Liver (tissue), 9 donors: ENCODE results near the gene GPR31. TPM values are rescaled to one million over a fixed set of nuclear protein-coding genes. Genes with fewer than 3 reads are reported as not detected.

ENCODE experiments used
- DNase-seq: peaks from one replicate; pipeline ENCODE4 v3.0.0-alpha.2; 2017; ENCODE audit warnings: low spot score
- H3K27ac ChIP-seq, 2 donors: one replicate each; pipeline ENCODE4 v1.7.0; 2013; ENCODE audit warnings: inconsistent platforms in 2 of 2, low read length in 2 of 2, control low read depth in 1 of 2, low read depth in 1 of 2, mild to moderate bottlenecking in 1 of 2
- H3K27me3 ChIP-seq, 4 donors: one replicate each; pipeline versions ENCODE4 v1.6.1 to v1.7.0; 2013; ENCODE audit warnings: low read length in 3 of 4, inconsistent platforms in 1 of 4, mild to moderate bottlenecking in 1 of 4, moderate library complexity in 1 of 4; ENCODE audit not compliant: control insufficient read depth in 4 of 4, insufficient read depth in 4 of 4
- H3K36me3 ChIP-seq, 4 donors: one replicate each; pipeline versions ENCODE4 v1.6.1 to v1.7.0; 2013; ENCODE audit warnings: low read length in 3 of 4, mild to moderate bottlenecking in 3 of 4, low read depth in 1 of 4, moderate library complexity in 1 of 4; ENCODE audit not compliant: control insufficient read depth in 4 of 4, insufficient read depth in 3 of 4
- H3K4me1 ChIP-seq, 4 donors: one replicate each; pipeline versions ENCODE4 v1.6.1 to v1.7.0; 2013; ENCODE audit warnings: low read length in 3 of 4, mild to moderate bottlenecking in 3 of 4, moderate library complexity in 1 of 4; ENCODE audit not compliant: control insufficient read depth in 4 of 4, insufficient read depth in 4 of 4
- H3K4me3 ChIP-seq, 3 donors: one replicate each; pipeline versions ENCODE4 v1.6.1 to v1.7.0; 2013; ENCODE audit warnings: low read length in 3 of 3, control low read depth in 1 of 3, low read depth in 1 of 3, mild to moderate bottlenecking in 1 of 3
- H3K9ac ChIP-seq, 2 donors: one replicate each; pipeline ENCODE4 v1.7.0; 2013; ENCODE audit warnings: low read length in 2 of 2, mild to moderate bottlenecking in 2 of 2, moderate library complexity in 2 of 2, control low read depth in 1 of 2, low read depth in 1 of 2
- H3K9me3 ChIP-seq, 4 donors: one replicate each; pipeline versions ENCODE4 v1.6.1 to v1.7.0; 2013; ENCODE audit warnings: low read length in 3 of 4; ENCODE audit not compliant: control insufficient read depth in 4 of 4
- ATF3 ChIP-seq: IDR thresholded peaks from 2 replicates; pipeline ENCODE4 v1.6.1; 2016; ENCODE audit warnings: antibody characterized with exemption
- CTCF ChIP-seq: fragments of 150-350 bp; IDR thresholded peaks from 2 replicates; pipeline ENCODE4 v1.5.1; 2017; ENCODE audit warnings: improper control_type of control experiment, low read depth, low read length; ENCODE audit not compliant: missing input control
- FOXA1 ChIP-seq: IDR thresholded peaks from 2 replicates; pipeline ENCODE4 v1.6.1; 2016; ENCODE audit warnings: antibody characterized with exemption
- FOXA2 ChIP-seq: IDR thresholded peaks from 2 replicates; pipeline ENCODE4 v1.6.1; 2016; ENCODE audit warnings: antibody characterized with exemption
- HNF4A ChIP-seq, 2 donors: conservative IDR thresholded peaks; 2 replicates each; pipeline ENCODE4 v1.6.1; 2016; ENCODE audit warnings: antibody characterized with exemption in 2 of 2, mild to moderate bottlenecking in 2 of 2
- HNF4G ChIP-seq: IDR thresholded peaks from 2 replicates; pipeline ENCODE4 v1.6.1; 2016; ENCODE audit warnings: antibody characterized with exemption
- JUND ChIP-seq, 2 donors: IDR thresholded peaks; 2 replicates each; pipeline ENCODE4 v1.6.1; 2016; ENCODE audit warnings: antibody characterized with exemption in 2 of 2
- MAX ChIP-seq: IDR thresholded peaks from 2 replicates; pipeline ENCODE4 v1.6.1; 2016; ENCODE audit warnings: antibody characterized with exemption
- NR2F2 ChIP-seq: IDR thresholded peaks from 2 replicates; pipeline ENCODE4 v1.6.1; 2016; ENCODE audit warnings: antibody characterized with exemption
- RAD21 ChIP-seq, 2 donors: IDR thresholded peaks; 2 replicates each; pipeline ENCODE4 v1.6.1; 2016; ENCODE audit warnings: antibody characterized with exemption in 2 of 2, mild to moderate bottlenecking in 2 of 2
- REST ChIP-seq: IDR thresholded peaks from 2 replicates; pipeline ENCODE4 v1.6.1; 2016; ENCODE audit warnings: antibody characterized with exemption, mild to moderate bottlenecking
- SP1 ChIP-seq: IDR thresholded peaks from 2 replicates; pipeline ENCODE4 v1.6.1; 2018; ENCODE audit warnings: antibody characterized with exemption, mild to moderate bottlenecking
- TAF1 ChIP-seq: conservative IDR thresholded peaks from 2 replicates; pipeline ENCODE4 v1.6.1; 2016; ENCODE audit warnings: antibody characterized with exemption, mild to moderate bottlenecking
- YY1 ChIP-seq: IDR thresholded peaks from 2 replicates; pipeline ENCODE4 v1.6.1; 2016; ENCODE audit warnings: antibody characterized with exemption, mild to moderate bottlenecking
- ZBTB33 ChIP-seq: IDR thresholded peaks from 2 replicates; pipeline ENCODE4 v1.6.1; 2016; ENCODE audit warnings: antibody characterized with exemption
- WGBS: extraction: QIAGEN DNeasy Blood & Tissue Kit; methylation state at CpG from one replicate; pipeline ENCODE4 v1.1.7; 2013; 5-methylcytosine and 5-hydroxymethylcytosine counted together
- polyA plus RNA-seq, 2 donors: library from polyadenylated mRNA; stranded (reverse) in 1 of 2; unstranded in 1 of 2; fragments of 200-250 nt in 1 of 2; fragments of >200 nt in 1 of 2; fragmentation: Nextera tagmentation in 1 of 2; extraction: Ambion mirVana in 1 of 2; gene quantifications; one replicate each; pipeline versions ENCODE4 v1.2.1 to v1.2.3, GENCODE V29; 2013 to 2015
- total RNA-seq, 2 donors: library from RNA; depleted of rRNA; stranded (reverse); fragments of >200 nt; gene quantifications; one replicate each; pipeline ENCODE4 v1.2.3, GENCODE V29; 2014
- donor health status: healthy.
- donor health status: healthy.
- donor health status: healthy.
- donor health status: healthy.
- donor health status: healthy.

Gene GPR31
- total and polyA plus RNA-seq, 4 donors, result not detected

GRCh38 chr6:167148997-167149396 lies 8.8 kb downstream of the GPR31 start:
- H3K9me3 ChIP-seq, result no peaks in the 10 kb centered on the region
- no peak overlapping the region for H3K4me3 ChIP-seq
- no peaks in the 10 kb centered on the region for H3K4me1 ChIP-seq
- H3K27me3 ChIP-seq, result no peaks in the 10 kb centered on the region
- H3K27ac ChIP-seq, result no peak overlapping the region
- DNase-seq, result no peak
- WGBS, result 85% methylated on average over 5 of the region's 5 CpGs
- TF ChIP-seq RAD21 (IDR thresholded peaks at IDR 0.05), result no peak
- no peak for TF ChIP-seq TAF1
- TF ChIP-seq JUND (IDR thresholded peaks at IDR 0.05), result no peak
- no peak for TF ChIP-seq MAX
- TF ChIP-seq HNF4A (conservative IDR thresholded peaks at IDR 0.05), result no peak
- no peak for TF ChIP-seq SP1
- TF ChIP-seq HNF4G, result no peak
- TF ChIP-seq ATF3, result no peak
- TF ChIP-seq CTCF, result no peak
- no peak for TF ChIP-seq YY1
- no peak for TF ChIP-seq ZBTB33
- no peak for TF ChIP-seq FOXA1
- no peak for TF ChIP-seq FOXA2
- no peak for TF ChIP-seq NR2F2
- H3K9ac ChIP-seq, result no peak overlapping the region
- H3K36me3 ChIP-seq, result no peaks in the 10 kb centered on the region

GRCh38 chr6:167148021-167148420 lies 9.8 kb downstream of the GPR31 start:
- no peaks in the 10 kb centered on the region for H3K9me3 ChIP-seq
- TF ChIP-seq REST, result no peak
- TF ChIP-seq SP1, result no peak
- no peak for DNase-seq
- no peaks in the 10 kb centered on the region for H3K27me3 ChIP-seq
- no peaks in the 10 kb centered on the region for H3K36me3 ChIP-seq
- no peak overlapping the region for H3K4me3 ChIP-seq
- no peaks in the 10 kb centered on the region for H3K4me1 ChIP-seq
- no peak overlapping the region for H3K9ac ChIP-seq
- H3K27ac ChIP-seq, result no peak overlapping the region
